HG03064 (cell line): Measurements from ENCODE around the gene RAPGEF1.

Experiments used
- ATAC-seq: cut with Tn5 transposase; IDR thresholded peaks from one replicate; pipeline ENCODE4 v1.9.1; 2021; ENCODE audit warnings: low read depth; ENCODE audit not compliant: unreplicated experiment

RAPGEF1 gene

DNA sequence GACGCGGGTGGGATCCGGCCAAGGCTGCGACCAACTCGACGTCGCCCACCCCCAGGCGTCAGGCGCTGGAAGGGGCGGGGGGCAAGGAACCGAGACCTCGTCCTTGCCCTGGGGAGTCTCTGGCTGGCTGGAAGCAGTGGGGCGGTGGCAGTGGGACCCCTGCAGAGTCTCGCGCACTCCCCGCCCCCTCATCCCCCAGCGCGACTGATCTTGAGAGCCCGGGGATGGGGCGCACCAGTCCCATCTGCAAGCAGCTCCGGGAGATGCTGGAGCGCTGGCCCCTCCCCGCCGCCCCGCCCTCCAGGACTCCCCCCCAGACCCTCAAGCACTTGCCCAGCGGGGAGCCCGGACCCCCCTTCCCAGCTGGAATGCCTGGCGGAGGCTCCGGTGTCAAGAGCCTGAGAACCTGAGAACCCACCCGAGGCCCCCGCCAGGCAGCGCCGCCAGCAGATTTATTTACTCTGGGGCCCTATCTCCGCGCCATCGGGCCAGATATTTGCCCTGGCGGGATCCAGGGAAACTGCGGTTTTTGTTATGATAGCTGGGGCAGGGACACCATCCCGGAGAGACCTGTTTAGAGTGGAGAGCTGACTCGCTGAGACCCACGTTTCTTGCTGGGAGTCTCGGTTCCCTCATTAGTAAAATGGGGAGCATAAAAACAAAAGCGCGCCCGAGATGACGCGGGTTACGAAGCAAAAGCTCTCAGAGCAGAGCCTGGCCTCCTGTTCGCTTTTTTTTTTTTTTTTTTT lies 193.4 kb downstream of the RAPGEF1 start:
- no peak for ATAC-seq

DNA sequence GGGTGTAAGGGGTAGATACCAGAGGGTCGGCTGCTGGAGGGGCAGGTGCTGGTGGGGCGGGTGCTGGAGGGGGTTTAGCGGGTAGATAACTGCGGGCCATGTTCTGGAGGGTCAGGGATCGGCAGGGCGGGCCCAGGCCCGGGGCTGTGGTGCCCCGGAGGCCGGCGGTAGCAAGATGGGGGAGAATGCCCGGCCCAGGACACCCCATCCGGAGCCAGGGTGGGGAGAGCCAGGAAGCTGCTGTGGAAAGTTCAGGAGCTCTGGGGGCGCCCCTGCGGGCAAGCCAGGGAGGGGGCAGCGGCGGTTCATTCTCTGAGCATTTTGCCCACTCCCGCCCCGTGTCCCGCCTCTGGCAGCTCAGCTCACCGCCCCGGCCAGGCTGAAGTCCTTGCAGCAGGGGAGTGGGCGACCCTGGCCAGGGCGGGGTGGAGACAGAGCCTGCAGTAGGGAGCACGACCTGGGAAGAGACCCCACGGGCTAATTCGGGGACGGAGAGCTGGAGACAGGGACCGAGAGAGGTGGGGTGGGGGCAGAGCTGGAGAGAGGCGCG lies 194.0 kb downstream of the RAPGEF1 start:
- ATAC-seq, result no peak

DNA sequence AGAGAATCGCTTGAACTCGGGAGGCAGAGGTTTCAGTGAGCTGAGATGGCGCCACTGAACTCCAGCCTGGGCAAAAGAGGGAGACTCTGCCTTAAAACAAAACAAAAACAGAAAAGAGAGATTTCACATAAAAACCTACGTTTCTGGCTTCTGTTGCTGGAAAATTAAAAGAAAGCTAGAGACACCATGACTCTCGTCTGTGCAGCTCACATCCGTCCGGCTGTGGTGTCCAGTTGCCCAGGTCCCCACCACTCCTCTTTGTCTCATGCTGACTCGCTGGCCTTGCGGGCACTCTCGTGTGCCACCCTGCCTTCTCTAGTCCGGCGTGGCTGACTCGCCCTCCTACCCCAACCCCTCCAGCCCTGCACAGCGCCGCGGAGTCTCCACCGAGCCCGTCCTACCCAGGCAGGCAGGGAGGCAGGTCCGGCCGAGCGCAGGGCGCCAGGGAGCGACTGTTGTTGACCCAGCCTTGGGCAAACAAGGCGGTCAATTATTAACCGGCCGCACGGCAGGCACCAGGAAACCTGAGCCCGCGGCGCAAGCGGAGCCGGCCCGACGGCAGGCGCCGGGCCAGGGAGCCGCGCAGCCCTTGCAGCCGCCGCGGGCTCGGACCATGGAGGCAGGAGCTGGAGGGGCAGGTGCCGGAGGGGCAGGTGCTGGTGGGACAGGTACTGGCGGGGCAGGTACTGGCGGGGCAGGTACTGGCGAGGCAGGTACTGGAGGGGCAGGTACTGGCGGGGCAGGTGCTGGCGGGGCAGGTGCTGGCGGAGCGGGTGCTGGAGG lies 194.7 kb downstream of the RAPGEF1 start, which contains the start of gene PRRT1B:
Gene PRRT1B, plus strand, starts transcription at position 521 of the 783 bp plus-strand sequence. Its CDS starts 93 bp downstream, at position 614.
- no peak for ATAC-seq

DNA sequence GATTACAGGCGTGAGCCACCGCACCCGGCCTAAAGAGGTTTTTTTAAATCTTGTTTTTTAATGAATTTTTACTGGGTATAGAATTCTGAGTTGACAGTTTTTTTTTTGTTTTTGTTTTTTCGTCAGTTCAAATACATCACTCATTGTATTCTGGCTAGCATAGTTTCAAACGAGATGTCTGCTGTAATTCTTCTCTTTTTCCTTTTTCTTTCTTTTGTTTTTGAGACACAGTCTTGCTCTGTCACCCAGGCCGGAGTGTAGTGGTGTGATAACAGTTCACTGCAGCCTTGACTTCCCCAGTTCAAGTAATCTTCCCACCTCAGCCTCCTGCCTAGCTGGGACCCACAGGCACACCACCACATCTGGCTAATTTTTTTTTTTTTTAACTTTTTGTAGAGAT lies 196.7 kb downstream of the RAPGEF1 start:
- ATAC-seq, result no peak

DNA sequence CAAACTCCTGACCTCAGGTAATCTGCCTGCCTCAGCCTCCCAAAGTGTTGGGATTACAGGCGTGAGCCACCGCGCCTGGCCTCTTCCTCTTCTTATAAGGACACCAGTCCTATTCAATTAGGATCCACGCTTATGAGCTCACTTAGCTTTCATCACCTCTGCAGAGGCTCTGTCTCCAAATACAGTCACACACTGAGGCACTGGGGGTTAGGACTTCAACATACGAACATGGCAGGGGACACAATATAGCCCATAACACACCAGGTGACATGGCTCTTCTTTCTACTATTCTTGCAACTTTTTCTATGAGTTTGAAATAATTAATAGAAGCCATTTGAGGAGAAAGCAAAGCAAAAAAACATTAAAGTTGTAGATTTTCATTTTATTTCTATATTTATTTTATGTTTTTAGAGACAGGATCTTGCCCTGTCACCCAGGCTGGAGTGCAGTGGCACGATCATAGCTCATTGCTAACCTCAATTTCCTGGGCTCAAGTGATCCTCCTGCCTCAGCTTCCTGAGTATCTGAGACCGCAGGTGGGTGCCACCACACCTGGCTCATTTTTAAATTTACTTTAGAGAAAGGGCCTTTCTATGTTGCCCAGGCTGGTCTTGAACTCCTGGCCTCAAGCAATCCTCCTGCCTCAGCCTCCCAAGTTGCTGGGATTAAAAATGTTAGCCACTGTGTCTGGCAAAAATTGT lies 200.5 kb downstream of the RAPGEF1 start:
- ATAC-seq, result no peak

DNA sequence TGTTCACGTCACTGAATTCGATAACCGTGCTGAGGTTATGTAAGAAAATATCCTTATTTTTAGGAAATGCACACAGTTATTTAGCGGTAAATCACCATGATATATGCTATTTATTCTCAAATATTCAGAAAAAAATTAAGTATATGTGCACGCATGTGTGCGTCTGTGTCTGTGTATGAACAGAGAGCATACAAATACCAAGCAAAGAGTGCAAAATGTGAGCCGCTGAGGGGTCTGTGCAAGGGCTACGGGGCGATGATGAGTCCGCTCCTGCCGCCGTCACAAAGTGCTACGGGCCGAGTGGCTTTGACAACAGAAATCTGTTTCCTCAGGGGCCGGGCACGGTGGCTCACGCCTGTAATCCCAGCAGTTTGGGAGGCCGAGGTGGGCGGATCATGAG lies 201.9 kb downstream of the RAPGEF1 start:
- no peak for ATAC-seq

DNA sequence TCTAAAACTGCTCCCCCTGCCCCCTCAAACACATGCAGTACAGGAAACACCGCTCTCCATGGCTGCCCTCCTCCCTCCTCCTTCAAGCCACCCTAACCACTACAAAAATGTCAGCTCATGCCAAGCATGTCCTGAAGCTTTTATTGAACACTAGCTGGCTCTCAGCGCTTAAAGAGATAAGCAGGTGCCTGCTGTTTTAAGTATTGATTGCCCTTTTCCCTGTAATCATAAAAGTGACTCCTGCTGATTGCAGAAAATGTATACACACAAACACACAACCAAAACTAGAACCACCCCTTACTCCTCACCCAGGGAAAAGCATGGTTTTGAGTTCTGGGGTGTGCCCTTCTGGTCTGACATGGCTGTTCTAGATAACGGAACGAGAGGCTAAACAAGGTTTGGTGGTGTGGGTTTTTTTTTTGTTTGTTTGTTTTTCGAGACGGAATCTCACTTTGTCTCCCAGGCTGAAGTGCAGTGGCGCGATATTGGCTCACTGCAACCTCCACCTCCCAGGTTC lies 205.1 kb downstream of the RAPGEF1 start:
- ATAC-seq, result no peak

DNA sequence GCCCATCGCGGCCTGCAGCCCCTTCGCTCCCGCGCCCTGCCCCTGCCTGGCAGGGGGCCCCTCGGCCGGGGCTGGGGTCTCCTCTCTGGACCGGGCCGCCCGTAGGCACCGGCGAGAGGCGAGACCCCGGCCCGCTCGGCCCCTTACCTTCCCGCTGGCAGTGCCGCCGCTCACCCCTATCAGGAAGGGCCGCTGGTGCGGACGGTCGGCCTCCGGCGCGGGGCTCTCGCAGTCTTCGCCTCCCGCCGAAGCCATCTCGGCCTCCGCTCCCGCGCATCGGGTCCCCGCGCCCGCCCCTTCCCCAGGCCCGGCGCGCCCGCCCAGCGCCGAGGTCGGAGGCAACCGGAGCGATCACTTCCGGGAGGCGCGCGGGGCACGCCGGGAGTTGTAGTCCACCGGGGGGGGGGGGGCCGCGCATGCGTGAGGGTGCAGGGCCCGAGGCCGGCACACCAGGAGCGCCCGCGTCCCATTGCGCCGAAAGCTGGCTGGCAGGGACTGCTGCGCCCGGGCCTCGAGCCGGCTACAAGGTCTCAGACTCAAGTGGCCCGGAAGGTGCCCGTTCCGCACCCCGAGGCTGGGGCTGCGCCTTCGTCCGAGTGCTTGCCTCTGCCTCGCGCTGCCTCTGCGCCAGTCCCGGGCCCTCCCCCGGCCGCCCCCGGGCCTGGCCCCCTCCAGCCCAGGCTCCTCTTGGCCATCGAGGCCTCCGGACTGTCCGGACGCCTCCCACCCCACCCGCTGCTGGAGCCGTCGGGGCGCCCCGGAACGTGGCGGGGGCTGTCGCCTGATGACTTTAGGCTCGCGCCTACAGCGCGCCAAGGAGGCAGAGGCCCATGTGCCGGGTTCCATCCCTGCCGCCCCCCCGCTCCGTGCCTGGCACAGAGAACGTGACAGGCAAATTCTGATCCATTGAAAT lies 208.7 kb downstream of the RAPGEF1 start, which contains the start of gene UCK1:
Gene UCK1, minus strand, starts transcription at position 344 of the 913 bp plus-strand sequence. Its CDS starts 89 bp downstream, at position 255.
- ATAC-seq, result peak; percentile 64

DNA sequence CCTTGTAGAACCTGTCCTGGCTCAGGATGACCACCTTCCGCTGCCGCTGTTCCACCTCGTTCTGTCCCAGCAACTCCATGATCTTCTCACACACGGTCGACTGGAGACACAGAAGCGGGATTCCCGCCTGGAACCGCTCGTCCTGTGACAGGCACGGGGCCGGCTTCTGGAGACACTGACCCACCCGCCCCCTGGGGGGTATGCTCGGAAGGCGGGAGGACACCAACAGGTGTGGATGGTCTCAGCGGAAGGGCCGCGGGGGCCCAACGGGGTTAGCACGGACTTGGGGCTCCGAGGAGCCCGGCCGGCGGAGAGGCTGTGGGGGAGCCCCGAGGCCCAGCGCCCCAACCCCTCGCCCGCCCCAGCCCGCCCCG lies 209.3 kb downstream of the RAPGEF1 start:
- ATAC-seq, result peak; percentile 22

DNA sequence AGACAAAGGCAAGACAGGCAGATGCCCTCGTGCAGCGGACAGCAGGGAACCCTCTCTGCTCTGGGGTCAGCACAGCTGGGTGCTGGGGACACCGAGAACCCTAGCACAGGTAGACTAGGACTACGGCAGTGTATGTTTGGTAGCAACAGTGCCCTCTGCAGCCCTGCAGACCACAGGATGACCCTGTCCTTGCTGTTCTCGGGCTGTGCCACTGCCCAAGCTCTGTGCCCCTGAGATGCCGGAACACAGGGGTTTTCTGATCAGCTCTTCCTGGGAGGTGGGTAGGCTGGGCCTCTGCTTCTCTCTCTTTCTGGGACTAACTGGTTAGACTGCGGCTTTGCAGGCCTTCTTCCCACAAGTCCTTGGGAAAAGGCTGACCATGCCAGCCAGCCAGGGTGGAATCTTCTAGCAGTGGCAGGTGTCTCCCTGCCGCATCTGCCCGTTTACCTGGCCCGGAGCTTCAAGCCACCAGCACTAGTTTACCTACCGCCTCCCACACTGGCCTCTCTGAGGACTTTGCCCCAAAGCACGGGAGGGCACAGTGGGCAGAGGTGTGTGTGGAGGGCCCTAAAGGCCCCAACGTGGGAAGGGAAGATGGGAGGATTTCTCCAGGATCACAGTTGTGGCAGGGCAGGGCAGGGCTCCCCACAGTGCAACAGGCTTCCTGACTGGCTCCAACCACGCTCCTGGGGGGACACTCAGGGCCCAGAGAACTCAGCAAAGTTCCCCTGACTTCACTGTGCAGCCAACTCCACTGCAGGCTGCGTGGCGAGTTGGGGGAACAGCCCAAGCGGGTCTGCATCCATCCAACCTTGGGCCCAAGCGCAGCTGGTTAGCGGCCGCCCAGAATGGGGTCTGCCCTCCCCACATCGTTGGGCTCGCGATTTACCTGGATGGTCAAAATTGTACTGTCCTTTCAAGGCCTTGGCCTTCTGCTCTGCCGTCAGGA lies 210.0 kb downstream of the RAPGEF1 start:
- no peak for ATAC-seq

DNA sequence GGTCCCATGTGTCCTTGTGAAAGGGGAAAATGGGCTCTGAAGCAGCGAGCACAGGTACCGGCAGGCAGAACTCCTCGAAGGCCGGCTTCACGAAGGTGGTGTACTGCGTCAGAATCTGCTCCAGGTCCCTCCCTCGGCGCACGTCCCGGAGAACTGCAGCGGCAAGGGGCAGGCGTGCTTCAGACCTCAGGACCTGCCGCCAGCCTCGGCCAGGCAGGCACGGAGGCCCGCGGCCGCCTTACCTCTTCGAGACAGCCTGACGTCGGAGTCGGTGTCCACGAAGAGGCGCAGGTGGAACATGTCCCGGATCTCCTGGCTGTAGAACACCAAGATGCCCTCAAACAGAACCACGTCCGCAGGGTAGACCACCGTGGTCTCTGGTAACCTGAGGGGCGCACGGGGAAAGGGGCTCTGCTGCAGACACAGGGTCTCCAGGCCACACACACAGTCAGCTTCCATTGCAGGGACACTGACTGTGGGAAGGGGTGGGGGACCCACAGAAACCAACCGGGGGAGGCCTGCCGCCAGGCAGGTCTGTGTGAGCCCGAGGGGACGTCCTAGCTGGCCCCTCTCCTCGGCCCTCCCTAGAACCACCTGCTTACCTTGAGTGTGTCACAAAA lies 210.9 kb downstream of the RAPGEF1 start:
- no peak for ATAC-seq

DNA sequence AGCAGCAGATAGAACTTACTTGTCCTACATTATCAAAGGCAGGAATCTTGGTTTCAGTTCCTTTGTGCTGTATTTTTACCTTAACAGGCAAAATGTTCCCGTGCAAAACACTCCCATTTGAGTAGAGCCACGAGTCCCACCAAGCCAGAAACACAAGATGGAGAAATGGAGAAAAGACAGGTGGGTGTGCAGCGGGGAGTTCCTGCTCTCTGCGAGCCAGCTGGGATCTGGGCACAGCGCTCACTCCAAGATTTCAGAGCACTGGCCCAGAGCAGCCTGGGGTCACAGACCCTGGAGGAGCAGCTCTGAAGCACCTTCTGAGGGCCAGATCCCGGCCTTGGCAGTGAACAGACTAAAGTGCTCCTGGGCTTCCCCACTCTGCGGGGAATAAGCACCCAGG lies 211.7 kb downstream of the RAPGEF1 start:
- ATAC-seq, result no peak
